Brain pericyte (primary cell): Measurements from ENCODE around the gene VTN.
"Not testable (repeated sequence)": the region's sequence is repeated elsewhere in the genome, so short reads cannot be mapped to it uniquely, and the experiment has no call there.

ENCODE experiments used
- DNase-seq: peaks from one replicate; pipeline ENCODE4 v3.0.0-alpha.2; 2012; ENCODE audit warnings: low read depth, low spot score

Gene VTN

DNA sequence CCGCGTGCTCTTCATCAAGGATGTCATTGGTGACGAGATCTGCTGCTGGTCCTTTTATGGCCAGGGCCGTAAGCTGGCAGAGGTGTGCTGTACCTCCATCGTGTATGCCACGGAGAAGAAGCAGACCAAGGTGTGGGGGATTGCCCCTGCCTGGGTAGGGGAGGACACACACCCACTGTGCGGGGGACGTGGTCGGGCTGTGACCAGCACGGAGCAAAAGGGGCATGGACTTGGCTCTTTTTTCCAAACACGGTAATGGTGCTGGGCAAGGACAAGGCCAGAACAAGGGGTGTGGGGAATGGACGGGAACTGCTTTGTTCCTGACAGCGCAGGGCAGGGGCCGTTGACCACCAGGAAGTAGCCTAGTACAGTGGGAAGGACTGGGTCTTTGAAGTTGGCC, 27.8 kb downstream of the VTN start:
- DNase-seq = no peak

- no peak for DNase-seq
These were observed 28.6 kb downstream of the VTN start for GRCh38 chr17:28341516-28341915.

- DNase-seq = no peak
These were observed 29.7 kb downstream of the VTN start for GRCh38 chr17:28340374-28340773.

DNA sequence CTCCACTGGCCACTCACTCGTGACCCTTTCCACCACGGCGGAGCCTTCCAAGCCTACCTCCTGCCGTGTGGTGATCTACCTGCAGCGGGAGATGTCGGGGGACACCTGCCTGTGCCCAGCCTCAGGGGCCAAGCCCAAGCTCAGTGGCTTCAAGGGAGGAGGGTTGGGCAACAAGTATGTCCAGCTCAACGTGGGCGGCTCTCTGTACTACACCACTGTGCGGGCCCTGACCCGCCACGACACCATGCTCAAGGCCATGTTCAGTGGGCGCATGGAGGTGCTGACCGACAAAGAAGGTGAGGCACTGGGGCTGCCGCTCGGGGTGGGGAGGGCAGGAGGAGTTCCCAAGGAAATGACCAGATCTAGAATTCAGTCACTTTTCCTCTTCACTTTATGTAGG, 30.7 kb downstream of the VTN start:
- no peak for DNase-seq

DNA sequence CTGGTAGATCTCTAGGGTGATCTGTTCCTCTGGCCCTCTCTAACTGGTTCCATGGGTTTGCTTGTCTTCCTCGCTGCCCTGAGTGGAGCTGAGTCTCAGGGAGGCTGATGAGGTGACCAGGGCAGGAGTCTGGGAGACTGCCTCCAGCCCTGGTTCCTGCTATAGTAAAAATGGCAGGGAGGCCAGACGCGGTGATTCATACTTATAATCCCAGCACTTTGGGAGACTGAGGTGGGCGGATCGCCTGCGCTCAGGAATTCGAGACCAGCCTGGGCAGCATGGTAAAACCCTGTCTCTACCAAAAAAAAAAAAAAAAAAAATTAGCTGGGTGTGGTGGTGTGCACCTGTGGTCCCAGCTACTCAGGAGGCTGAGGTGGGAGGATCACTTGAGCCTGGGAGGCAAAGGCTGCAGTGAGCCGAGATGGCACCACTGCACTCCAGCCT, 31.3 kb downstream of the VTN start:
- not testable (repeated sequence) for DNase-seq

GRCh38 chr17:28338056-28338768, 31.9 kb downstream of the VTN start:
- DNase-seq = no peak

- no peak for DNase-seq
These were observed 33.9 kb downstream of the VTN start for GRCh38 chr17:28335959-28336871.

DNA sequence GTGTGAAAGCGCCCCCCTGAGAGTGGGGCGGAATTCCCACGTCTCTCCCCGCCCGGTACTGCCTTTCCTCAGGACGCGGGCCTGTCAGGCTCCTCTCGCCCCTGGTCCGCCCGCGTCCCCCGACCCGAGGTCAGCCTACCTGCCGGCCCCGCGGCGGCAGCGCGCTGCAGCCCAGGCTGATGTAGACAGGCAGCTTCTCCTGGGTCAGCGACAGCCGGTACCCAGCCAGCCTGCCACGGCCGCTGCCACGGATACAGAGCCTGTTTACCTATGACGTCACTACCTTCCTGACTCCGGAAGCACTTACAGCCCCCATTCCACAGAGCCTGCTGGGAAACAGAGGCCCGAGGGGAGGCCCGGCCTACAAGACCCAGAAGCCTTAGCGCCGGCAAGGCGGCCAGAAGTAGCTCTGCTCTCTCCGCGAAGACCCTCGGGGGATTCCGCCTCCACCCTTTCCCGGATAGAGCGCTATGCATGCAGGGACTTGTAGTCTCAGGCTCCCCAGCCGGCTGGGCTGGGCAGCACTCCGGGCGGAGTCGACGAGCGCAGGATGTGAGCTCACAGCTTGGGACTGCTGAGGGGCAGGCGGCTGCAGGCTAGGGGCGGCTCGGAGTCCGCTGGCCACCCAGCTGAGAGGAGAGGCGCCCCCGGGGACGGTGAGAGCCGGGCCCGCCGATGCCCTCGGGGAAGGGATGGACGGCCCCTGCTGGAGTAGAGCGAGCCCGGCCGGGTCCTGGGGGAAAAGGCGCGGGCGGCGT, 34.7 kb downstream of the VTN start, which contains the start of the genes IFT20 and TNFAIP1:
IFT20 (minus strand) TSS at position 272 of the 758 bp plus-strand sequence. CDS start 3,487 bp downstream, outside the sequence.
TNFAIP1 (plus strand) TSS at position 561 of the 758 bp plus-strand sequence. CDS start 3,761 bp downstream, outside the sequence.
- peak; percentile 99 for DNase-seq

DNA sequence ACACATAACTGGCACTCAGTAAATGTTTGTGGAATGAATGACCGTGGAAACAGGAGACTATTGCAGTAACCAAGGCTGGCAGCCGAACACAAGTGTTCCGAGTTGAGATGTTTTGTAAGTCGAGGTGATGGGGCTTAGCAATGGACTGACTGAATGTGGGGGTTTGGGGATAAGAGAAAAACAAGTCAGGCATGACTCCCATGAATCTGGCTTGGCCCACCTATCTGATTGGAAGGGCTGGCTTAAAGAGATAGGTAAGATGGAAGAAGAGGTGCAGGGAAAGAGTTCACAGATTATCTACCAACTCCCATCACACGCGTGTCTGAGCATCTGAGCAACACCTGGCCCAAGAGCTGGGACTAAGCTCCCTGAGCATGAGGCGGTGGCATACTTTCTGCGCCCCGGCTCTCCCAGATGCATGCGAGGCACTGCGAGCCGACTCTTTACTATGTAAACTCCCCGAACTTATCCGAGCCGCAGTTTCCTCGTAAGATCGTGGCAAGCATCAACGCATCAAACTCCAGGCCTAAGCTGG, 35.4 kb downstream of the VTN start:
- DNase-seq = no peak

DNA sequence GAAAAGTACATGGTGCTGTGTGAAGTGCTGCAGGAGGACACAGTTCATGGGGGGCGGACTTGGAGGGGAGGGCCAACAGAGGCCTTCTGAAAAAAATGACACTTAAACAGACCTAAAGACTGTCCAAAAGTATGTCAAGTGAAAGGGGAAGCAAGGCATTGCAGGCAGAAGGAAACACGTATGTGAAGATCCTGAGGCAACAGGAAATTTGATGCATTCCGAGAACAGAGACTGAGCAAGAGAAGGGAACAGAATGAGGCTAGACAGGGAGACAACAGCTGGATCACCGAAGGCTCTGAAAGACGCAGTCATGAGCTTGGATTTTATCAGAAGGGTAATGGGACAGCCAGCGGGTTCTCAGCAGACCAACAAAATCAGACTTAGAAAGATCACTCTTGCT, 35.9 kb downstream of the VTN start:
- no peak for DNase-seq

- no peak for DNase-seq
These were observed 36.9 kb downstream of the VTN start for GRCh38 chr17:28333083-28333746.

GRCh38 chr17:28331891-28332420, 38.2 kb downstream of the VTN start:
- no peak for DNase-seq

- DNase-seq = no peak
These were observed 39.4 kb downstream of the VTN start for GRCh38 chr17:28330671-28331070.

DNA sequence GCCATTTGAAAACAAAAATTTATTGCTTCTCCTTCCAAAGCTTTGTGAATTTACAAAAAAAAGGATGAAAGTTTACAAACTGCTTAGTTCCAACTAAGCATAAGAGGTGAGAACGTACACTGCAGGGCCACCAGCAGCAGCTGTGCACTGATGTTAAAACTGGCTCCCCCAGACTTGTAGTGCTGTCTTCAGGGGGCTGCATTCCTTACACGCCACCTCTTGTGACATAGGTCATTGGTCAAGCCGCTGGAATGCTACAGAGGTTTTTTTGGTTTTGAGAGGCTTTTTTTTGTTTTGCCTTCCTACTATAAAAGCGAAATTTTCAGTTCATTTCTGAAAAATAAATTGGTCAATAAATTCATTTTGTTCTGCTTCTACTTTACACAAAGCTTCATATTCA, 41.8 kb downstream of the VTN start:
- no peak for DNase-seq

DNA sequence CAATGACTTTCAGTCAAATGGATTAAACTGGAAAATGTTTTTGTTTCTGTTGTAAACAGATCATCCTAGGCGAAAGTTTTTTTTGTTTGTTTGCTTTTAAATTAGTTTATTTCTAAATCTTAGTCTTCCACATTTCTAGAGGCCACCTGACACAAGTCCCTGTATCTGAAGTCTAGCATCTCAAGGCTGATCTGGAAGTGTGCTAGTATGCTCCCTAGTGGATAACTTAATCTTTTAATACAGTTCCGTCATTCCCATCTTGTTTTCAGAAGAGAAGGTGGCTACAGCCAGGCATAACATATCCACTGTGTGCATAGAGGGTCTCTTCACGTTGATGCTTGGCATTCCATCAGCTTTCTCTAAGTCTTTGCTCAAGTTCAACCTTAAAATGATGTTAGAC, 42.4 kb downstream of the VTN start:
- no peak for DNase-seq

GRCh38 chr17:28327031-28327607, 43.0 kb downstream of the VTN start:
- no peak for DNase-seq

GRCh38 chr17:28326114-28326513, 44.0 kb downstream of the VTN start:
- no peak for DNase-seq

- DNase-seq = no peak
These were observed 44.9 kb downstream of the VTN start for GRCh38 chr17:28325211-28325610.

DNA sequence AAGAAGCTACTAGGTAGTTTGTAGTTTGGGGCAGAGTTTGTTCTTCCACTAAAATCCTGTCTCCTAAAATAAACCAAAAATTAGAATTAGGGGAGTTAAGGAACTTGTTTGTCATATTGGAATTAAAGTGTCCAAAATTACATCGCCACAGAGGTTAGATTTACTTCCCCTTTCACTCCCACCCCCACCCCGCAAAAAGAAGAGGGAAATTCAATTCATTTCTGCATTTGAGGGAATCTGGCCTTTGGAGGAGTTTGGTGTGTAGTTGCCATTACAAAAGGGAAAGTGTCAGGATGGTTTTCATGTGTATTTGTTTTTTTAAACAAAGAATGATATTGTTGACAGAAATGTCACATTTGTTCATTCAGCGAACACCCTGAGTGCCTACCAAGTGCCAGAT, 45.3 kb downstream of the VTN start:
- no peak for DNase-seq

DNA sequence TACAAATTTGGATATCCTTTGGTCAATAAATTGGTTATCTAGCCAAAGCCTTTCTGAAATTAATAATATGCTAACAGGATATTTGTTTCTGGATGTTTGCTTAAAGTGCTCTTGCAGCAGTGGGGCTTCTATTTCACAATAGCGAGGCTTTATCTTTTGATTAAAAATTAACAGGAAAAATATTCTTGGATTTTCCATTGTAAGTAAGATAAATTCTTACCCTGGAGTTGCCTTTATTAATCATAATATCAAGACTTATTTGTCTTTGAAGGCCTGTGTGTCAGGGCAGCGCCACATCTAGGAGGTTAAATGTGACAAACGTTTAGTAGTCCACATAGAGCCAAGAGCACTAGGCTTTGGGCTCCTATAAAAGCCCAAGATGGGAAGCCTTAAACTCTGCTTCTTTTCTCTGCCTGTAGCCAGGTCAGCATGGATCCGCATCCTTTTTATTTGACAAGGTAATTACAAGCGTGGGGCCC, 45.8 kb downstream of the VTN start:
- no peak for DNase-seq
